Hematopoietic multipotent progenitor cell treated with erythropoietin and hydrocortisone succinate and interleukin-3 and kit ligand, for 8 days (in vitro differentiated cells): ENCODE data around the gene SERINC2.
"Not testable (repeated sequence)": the region's sequence is repeated elsewhere in the genome, so short reads cannot be mapped to it uniquely, and the experiment has no call there.

Source experiments
- DNase-seq: peaks from one replicate; pipeline ENCODE4 v3.0.0-alpha.2; 2015

The SERINC2 gene

GRCh38 chr1:31472673-31473072 is 59.7 kb downstream of the SERINC2 start:
- not testable (repeated sequence) for DNase-seq

GRCh38 chr1:31473508-31473907 is 60.5 kb downstream of the SERINC2 start:
- not testable (repeated sequence) for DNase-seq

GRCh38 chr1:31474567-31474966 is 61.6 kb downstream of the SERINC2 start:
- DNase-seq: not testable (repeated sequence)

DNA sequence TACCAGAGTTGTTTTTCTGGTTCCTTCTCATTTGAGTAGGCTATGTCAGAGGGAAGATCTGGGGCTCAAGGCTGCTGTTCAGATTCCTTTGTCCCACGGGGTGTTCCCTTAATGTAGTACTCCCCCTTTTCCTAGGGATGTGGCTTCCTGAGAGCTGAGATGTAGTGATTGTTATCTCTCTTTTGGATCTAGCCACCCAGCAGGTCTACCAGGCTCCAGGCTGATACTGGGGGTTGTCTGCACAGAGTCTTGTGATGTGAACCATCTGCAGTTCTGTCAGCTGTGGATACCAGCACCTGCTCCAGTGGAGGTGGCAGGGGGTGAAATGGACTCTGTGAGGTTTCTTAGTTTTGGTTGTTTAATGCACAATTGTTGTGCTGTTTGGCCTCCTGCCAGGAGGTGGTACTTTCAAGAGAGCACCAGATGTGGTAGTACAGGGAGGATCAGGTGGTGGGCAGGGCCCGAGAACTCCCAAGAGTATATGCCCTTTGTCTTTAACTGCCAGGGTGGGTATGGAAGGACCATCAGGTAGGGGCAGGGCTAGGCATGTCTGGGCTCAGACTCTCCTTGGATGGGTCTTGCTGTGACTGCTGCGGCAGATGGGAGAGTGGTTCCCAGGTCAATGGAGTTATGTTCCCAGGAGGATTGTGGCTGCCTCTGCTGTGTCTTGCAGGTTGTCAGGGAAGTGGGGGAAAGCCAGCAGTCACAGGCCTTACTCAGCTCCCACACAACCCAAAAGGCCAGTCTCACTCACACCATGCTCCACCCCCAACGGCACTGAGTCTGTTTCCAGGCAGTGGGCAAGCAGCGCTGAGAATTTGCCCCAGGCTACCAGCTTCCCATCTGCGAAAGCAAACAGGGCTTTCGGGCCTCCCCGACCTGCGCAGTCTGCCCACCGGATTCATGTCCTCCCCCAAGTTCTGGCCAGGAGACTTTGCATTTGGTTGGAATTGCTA is 64.2 kb downstream of the SERINC2 start:
- DNase-seq: peak; percentile 15

DNA sequence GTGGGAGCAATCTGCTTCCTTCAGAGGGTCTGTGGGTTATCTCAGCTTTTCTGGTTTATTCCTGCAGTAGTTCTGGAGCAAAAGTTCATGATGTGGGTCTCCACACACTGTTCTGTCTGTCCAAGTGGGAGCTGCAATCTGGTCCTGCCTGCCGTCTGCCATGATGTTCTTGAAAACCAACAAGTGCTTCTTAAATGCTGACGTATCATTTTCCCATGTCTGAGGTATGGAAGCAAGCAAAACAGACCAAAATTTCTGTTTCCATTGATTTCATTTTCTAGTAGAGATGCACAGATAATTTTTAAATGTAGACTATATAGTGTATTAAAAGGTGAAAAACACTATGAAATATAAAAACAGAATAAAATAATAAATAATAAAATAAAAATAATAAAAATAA is 65.2 kb downstream of the SERINC2 start:
- no peak for DNase-seq

- no peak for DNase-seq
Measured at GRCh38 chr1:31479811-31480210, 66.8 kb downstream of the SERINC2 start.

DNA sequence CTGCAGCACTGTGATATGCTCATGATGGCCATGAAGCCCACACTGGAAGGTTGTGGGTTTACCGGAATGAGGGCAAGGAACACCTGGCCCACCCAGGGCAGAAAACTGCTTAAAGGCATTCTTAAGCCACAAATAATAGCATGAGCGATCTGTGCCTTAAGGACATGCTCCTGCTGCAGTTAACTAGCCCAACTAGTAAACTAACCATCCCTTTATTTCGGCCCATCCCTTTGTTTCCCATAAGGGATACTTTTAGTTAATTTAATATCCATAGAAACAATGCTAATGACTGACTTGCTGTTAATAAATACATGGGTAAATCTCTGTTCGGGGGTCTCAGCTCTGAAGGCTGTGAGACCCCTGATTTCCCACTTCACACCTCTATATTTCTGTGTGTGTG is 67.4 kb downstream of the SERINC2 start:
- DNase-seq: not testable (repeated sequence)

- DNase-seq: no peak
Measured at GRCh38 chr1:31482482-31483011, 69.5 kb downstream of the SERINC2 start.

DNA sequence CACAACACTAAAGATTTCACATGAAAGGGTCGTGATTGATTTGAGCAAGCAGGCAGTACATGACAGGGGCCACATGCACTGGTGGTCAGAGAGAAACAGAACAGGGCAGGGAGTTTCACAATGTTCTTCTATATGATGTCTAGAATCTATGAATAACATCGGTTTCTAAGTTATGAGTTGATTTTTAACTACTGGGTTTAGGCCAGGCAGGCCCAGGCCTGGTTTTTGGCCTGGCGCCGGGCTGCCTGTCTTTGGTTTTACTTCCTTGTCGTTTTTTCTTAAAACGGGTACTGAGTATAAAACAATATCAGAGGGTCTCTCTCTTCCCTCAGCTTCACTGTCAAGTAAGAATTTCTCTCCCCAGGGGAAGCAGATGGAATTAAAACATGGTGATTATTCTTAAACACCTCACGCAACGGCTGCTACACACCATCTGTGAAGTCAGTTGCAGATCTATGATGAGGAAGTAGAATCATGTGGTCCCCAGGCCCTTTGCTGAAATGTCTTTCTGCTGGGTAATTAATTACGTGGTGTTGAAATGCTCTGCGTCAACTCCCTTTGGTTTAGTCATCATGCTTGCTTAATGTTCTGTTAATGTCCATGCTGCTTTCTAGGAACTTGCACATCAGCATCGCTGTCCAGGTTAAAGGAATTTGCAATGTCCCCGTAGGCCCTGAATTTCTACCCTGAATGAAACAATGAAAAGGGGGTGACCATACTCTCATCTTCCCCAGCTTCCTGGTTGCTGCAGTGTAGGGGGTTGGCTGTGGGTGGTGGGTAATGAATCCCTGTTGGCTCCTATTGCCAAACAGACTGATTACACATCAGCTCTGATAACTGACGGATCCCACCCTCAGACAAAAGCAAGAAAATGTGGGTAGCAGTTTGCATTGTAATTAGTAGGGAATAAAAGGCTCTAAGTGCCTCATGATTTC is 70.3 kb downstream of the SERINC2 start:
- peak; percentile 35 for DNase-seq
